Ramos (cell line): Measurements from ENCODE around the gene ZCCHC24.

Experiments used
- in situ Hi-C: fragments of 300-500 bp; cut with MboI; formaldehyde crosslinking; loops from one replicate; pipeline ENCODE4 v1.14.3; 2022; ENCODE audit warnings: low sequenced_read_pairs; ENCODE audit not compliant: unreplicated experiment

Gene ZCCHC24

GRCh38 chr10:79390057-79390456, 55.4 kb downstream of the ZCCHC24 start:
- in situ Hi-C loops: no loop called here

- in situ Hi-C loops: no loop called here
These were observed 57.2 kb downstream of the ZCCHC24 start for GRCh38 chr10:79387974-79388850.

- in situ Hi-C loops: no loop called here
These were observed 57.9 kb downstream of the ZCCHC24 start for GRCh38 chr10:79387466-79387973.

GRCh38 chr10:79386637-79387465, 58.6 kb downstream of the ZCCHC24 start:
- in situ Hi-C loops: no loop called here

- in situ Hi-C loops: no loop called here
These were observed 59.5 kb downstream of the ZCCHC24 start for GRCh38 chr10:79385804-79386531.

GRCh38 chr10:79385392-79385795, 60.0 kb downstream of the ZCCHC24 start:
- in situ Hi-C loops: no loop called here

GRCh38 chr10:79384773-79385391, 60.5 kb downstream of the ZCCHC24 start:
- in situ Hi-C loops: no loop called here

- in situ Hi-C loops: no loop called here
These were observed 61.3 kb downstream of the ZCCHC24 start for GRCh38 chr10:79383974-79384606.

GRCh38 chr10:79382491-79382941, 62.9 kb downstream of the ZCCHC24 start:
- in situ Hi-C loops: no loop called here

GRCh38 chr10:79381804-79382221, 63.6 kb downstream of the ZCCHC24 start:
- in situ Hi-C loops: no loop called here

GRCh38 chr10:79380946-79381721, 64.3 kb downstream of the ZCCHC24 start:
- in situ Hi-C loops: no loop called here

- in situ Hi-C loops: no loop called here
These were observed 65.1 kb downstream of the ZCCHC24 start for GRCh38 chr10:79380125-79380945.

GRCh38 chr10:79379512-79380124, 65.8 kb downstream of the ZCCHC24 start:
- in situ Hi-C loops: loop anchor here (10.0 kb wide), 1 partner anchor 85 kb away; no protein-coding TSS in a partner anchor

- in situ Hi-C loops: loop anchor here (10.0 kb wide), 1 partner anchor 86 kb away; no protein-coding TSS in a partner anchor
These were observed 66.5 kb downstream of the ZCCHC24 start for GRCh38 chr10:79378647-79379511.

- in situ Hi-C loops: loop anchor here (10.0 kb wide), 1 partner anchor 86 kb away; no protein-coding TSS in a partner anchor
These were observed 67.1 kb downstream of the ZCCHC24 start for GRCh38 chr10:79378383-79378646.
